GM12875 (cell line): ENCODE data around the gene PIK3R2.
A peak's percentile ranks its signal among the peaks of the same experiment; 100 is the strongest.
"Not testable (repeated sequence)": the region's sequence is repeated elsewhere in the genome, so short reads cannot be mapped to it uniquely, and the experiment has no call there.

Experiments
- H3K4me3 ChIP-seq: one replicate; pipeline ENCODE4 v1.5.1; 2011; ENCODE audit warnings: low read depth, low read length, control low read depth
- TF ChIP-seq, protein P1 (sequence below): IDR thresholded peaks from 2 replicates; pipeline ENCODE4 v1.5.1; 2011; ENCODE audit warnings: low read depth, mild to moderate bottlenecking, control low read depth, inconsistent platforms, low read length, moderate library complexity, borderline replicate concordance; ENCODE audit not compliant: insufficient read depth

Gene PIK3R2

DNA sequence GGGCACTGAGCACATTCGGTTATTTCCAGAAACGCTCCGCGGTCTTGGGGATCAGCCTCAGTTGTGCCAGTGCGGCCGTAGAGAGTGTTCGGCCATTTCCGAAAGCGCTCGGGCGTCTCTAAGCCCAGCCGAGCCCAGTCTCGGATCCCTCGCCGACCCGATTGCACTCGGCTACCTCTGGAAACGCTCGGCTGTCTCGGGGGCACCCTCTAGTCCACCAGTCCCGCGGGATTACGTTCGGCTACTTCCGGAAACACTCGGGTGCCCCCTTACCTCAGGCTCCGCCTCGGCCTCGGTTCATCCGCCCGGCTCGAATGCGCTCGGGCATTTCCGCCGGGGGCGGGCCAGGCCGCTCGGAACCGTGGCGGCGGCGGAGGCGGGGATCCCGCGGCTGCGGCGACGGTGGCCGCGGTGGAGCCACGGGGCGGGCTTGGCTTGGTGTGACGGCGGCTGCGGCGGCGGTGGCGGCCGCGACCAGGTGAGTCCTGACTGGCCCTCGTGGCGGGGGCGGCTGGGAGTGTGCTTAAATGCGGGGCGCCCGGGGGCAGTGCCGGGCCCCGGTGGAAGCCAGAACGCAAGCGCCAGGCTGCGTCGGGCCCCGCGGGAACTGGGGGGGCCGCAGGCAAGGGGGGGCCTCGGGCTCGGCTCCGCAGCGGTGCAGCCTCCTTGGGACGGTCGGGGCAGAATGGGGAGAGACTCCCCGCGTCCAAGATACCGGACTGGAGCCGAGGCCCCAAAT is at the start of gene PIK3R2:
PIK3R2 (plus strand) TSS at position 347 of the 739 bp plus-strand sequence. CDS start 2,717 bp downstream, outside the sequence.
- TF ChIP-seq, protein P1, sequence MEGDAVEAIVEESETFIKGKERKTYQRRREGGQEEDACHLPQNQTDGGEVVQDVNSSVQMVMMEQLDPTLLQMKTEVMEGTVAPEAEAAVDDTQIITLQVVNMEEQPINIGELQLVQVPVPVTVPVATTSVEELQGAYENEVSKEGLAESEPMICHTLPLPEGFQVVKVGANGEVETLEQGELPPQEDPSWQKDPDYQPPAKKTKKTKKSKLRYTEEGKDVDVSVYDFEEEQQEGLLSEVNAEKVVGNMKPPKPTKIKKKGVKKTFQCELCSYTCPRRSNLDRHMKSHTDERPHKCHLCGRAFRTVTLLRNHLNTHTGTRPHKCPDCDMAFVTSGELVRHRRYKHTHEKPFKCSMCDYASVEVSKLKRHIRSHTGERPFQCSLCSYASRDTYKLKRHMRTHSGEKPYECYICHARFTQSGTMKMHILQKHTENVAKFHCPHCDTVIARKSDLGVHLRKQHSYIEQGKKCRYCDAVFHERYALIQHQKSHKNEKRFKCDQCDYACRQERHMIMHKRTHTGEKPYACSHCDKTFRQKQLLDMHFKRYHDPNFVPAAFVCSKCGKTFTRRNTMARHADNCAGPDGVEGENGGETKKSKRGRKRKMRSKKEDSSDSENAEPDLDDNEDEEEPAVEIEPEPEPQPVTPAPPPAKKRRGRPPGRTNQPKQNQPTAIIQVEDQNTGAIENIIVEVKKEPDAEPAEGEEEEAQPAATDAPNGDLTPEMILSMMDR, result no peak
- H3K4me3 ChIP-seq, result peak within 1 kb of the TSS; percentile 86

DNA sequence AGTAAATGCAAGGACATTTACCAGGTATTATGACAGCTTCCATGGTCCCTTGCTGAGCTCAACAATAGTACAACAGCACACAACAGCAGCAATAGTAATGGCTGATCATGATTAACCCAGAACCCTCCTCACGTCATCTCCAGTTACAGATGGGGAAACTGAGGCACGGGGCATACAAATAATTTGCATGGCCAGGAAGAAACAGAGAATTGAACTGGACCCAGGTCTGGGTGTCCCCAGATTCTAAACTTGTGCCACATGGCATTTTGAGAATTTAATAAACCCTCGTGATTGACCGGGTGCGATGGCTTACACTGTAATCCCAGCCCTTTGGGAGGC is 48.2 kb upstream of the PIK3R2 start:
- TF ChIP-seq, protein P1, result no peak
- peak overlapping the region; percentile 48 for H3K4me3 ChIP-seq

DNA sequence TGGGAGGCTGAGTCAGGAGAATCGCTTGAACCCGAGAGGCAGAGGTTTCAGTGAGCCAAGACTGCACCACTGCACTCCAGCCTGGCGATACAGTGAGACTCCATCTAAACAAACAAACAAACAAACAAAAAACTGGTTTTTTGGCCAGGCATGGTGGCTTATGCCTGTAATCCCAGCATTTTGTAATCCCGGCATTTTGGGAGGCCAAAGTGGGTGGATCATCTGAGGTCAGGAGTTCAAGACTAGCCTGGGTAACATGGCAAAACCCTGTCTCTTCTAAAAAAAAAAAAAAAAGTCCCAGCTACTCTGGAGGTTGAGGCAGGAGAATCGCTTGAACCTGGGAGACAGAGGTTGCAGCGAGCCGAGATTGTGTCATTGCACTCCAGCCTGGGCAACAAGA is 47.7 kb upstream of the PIK3R2 start:
- not testable (repeated sequence) for H3K4me3 ChIP-seq

DNA sequence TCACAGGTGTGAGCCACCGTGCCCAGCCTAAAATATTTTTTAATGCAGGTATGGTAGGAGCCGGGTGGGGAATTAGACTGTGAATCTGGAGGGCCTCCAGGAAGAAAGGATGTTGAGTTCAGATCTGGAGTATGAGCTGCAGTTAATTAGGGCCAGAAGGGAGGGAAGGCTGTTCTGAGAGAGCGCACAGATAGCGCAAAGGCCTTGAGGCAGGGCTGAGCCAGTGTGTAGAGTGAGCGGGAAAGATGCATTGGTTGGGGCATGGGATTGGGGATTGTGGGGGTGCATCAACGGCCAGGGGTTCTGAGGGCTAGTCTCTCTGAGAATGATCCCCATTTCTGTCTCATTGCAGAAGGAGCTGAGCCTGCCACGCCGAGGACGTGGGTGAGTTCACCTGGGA is 45.7 kb upstream of the PIK3R2 start:
- H3K4me3 ChIP-seq, result no peak overlapping the region
- TF ChIP-seq, protein P1, result no peak

DNA sequence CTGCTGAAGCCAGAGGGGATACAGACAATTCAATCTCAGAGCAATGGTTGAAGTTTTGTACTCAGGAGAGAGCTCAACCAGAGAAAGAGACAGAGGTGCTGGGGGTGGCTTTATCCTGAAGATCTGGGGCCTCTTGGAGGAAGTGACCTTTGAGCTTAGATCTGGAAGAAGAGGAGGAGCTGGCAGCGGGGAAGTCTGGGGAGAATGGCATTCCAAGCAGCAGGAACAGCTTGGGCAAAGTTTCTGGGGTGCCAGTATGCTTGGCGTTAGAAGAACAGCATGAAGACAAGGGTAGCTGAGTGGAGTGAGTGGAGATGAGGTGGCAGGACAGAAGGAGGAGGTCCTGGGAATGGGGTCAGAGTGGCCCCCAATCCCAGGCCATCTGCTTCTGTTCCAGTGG is 44.1 kb upstream of the PIK3R2 start:
- H3K4me3 ChIP-seq, result no peak overlapping the region
- TF ChIP-seq, protein P1, result no peak

DNA sequence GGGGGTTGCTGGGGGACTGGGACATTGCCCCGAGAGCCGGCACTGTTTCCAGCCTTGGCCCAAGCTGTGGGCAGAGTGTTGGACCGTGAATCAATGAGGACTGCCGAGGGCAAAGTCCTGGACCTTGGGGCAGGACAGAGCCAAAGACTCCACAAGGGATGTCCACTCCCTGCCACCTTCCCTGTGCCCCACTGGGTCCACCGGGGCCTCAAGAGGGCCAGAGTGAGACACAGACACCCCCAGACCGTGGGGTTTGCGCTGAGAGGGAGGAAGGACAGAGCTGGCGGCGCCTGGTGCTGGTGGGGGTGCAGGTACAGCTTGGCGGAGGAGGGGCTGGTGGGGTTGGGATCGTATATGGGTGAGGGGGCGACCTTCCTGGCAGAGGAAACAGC is 43.6 kb upstream of the PIK3R2 start:
- H3K4me3 ChIP-seq, result peak overlapping the region; percentile 71
- TF ChIP-seq, protein P1, result no peak

DNA sequence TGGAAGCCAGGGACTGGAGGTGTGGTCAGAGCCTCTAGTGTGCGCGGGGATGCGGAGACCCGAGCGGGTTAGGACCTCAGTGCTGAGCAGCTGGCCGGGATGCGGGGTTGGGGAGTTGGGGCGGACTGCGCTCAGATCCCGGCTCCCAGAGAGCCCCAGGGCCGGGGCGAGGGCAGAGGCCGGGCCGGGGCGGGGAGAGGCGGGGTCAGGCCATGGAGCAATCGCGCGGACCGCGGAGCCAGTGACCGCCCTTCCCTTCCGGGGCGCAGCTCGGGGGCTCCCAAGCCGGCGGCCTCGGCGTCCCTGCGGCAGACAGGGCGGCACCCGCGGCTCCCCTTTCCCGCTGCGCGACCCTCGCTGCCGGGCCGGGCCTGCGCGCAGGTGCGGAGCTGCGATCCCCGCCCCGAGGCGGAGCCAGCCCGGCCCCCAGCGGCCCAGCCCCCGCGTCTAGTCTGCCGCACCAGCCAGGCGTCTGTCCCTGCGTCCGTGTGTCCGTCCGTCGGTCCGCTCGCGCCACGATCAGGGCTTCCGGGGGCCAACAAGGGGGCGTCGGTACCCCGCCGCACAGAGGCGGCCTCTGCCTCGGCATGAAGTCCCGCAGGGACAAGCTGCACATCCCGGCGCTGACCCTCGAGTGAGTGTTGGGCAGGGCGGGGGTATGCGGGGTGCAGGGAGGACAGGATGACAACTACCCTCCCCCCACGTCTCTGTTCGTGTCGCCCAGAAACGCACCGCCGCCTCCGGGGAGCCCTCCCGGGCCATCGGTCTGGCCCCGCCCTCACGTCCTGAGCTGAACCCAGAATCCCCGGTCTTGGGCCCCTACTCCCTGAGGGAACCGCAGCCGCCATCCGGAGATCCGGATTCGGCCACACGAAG is 43.0 kb upstream of the PIK3R2 start:
- peak overlapping the region; percentile 71 for H3K4me3 ChIP-seq
- TF ChIP-seq, protein P1, result no peak
